ENCODE data around the gene WDR45B. TPM values are rescaled to one million over a fixed set of nuclear protein-coding genes. Genes with fewer than 3 reads are reported as not detected.

WDR45B gene
- total RNA-seq, 4 donors from 2014 or later = 79.3 to 95.9 (median 84.2) TPM

- no peaks in the 10 kb centered on the region for H3K27me3 ChIP-seq
- TF ChIP-seq, protein P1, sequence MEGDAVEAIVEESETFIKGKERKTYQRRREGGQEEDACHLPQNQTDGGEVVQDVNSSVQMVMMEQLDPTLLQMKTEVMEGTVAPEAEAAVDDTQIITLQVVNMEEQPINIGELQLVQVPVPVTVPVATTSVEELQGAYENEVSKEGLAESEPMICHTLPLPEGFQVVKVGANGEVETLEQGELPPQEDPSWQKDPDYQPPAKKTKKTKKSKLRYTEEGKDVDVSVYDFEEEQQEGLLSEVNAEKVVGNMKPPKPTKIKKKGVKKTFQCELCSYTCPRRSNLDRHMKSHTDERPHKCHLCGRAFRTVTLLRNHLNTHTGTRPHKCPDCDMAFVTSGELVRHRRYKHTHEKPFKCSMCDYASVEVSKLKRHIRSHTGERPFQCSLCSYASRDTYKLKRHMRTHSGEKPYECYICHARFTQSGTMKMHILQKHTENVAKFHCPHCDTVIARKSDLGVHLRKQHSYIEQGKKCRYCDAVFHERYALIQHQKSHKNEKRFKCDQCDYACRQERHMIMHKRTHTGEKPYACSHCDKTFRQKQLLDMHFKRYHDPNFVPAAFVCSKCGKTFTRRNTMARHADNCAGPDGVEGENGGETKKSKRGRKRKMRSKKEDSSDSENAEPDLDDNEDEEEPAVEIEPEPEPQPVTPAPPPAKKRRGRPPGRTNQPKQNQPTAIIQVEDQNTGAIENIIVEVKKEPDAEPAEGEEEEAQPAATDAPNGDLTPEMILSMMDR (IDR thresholded peaks at IDR 0.05) = no peak
- peaks cover 25 to 37% of the 10 kb centered on the region in 2 donors for H3K4me1 ChIP-seq
- H3K27ac ChIP-seq = no peak overlapping the region
- H3K36me3 ChIP-seq = peaks cover 0 to 6% of the 10 kb centered on the region in 2 donors
- H3K9me3 ChIP-seq = no peaks in the 10 kb centered on the region
- DNase-seq = no peak
- intact Hi-C loops (cut with DNase I) = no loop called here
- H3K4me3 ChIP-seq (replicated peaks in 1 of 3) = no peak overlapping the region
- 88 to 91% methylated on average over 15 of the region's 15 CpGs for WGBS, 2 donors
Measured at GRCh38 chr17:82567286-82567685, 81.0 kb downstream of the WDR45B start.

- H3K4me1 ChIP-seq = peaks cover 25 to 46% of the 10 kb centered on the region in 2 donors
Measured at GRCh38 chr17:82566129-82566960, 81.9 kb downstream of the WDR45B start.

GRCh38 chr17:82565551-82565950 lies 82.7 kb downstream of the WDR45B start:
- DNase-seq = no peak
- intact Hi-C loops (cut with DNase I) = no loop called here
- Histone ChIP-seq H3K27me3 (no peaks in the 10 kb centered on the region), H3K4me1 (peaks cover 25 to 50% of the 10 kb centered on the region in 2 donors), H3K4me3 (replicated peaks in 1 of 3) (no peak overlapping the region), H3K27ac (no peak overlapping the region), H3K36me3 (no peaks in the 10 kb centered on the region), H3K9me3 (no peaks in the 10 kb centered on the region)
- TF ChIP-seq POLR2A (IDR thresholded peaks at IDR 0.05) = no peak
- TF ChIP-seq, protein P1 (IDR thresholded peaks at IDR 0.05) = no peak
- WGBS, 2 donors = 43 to 54% methylated on average over 1 of the region's 1 CpG

More at GRCh38 chr17:82566129-82566960, 81.9 kb downstream of the WDR45B start:
- Histone ChIP-seq H3K4me3 (replicated peaks in 1 of 3) (no peak overlapping the region), H3K36me3 (no peaks in the 10 kb centered on the region), H3K9me3 (no peaks in the 10 kb centered on the region), H3K27me3 (no peaks in the 10 kb centered on the region), H3K27ac (peak overlapping the region in 1 of 3 donors; percentile 11)
- no peak for TF ChIP-seq POLR2A (IDR thresholded peaks at IDR 0.05)
- TF ChIP-seq, protein P1 (IDR thresholded peaks at IDR 0.05) = no peak
- intact Hi-C loops (cut with DNase I) = no loop called here
- WGBS, 2 donors = 83 to 87% methylated on average over 15 to 18 of the region's 18 CpGs
- DNase-seq = no peak

Small RNAs within 50 kb of the gene (microRNA-seq; reads per million reads assigned to microRNA genes)
- not detected for gene MIR4525

Small RNAs within 50 kb of the gene (small RNA-seq; reads per million reads assigned to genes)
- gene MIR4525 = not detected

Other genes starting within 250 kb of the WDR45B start
- gene HEXD, start 230.1 kb downstream of the WDR45B start, total RNA-seq = 10 to 100 TPM; 33.2 to 72.7 (median 40.9) TPM
- 10 to 100 TPM; 46.5 to 57.5 (median 55.1) TPM for gene OGFOD3, start 229.9 kb downstream of the WDR45B start, total RNA-seq
- 10 to 100 TPM; 51.2 to 66.6 (median 53.6) TPM for gene CYBC1, start 197.7 kb downstream of the WDR45B start, total RNA-seq
- 10 to 100 TPM; 47.5 to 69.7 (median 48.7) TPM for gene NARF, start 189.7 kb downstream of the WDR45B start, total RNA-seq
- gene FOXK2, start 128.7 kb downstream of the WDR45B start, total RNA-seq = 10 to 100 TPM; 30.5 to 43.3 (median 38.8) TPM
- 10 to 100 TPM in 2 of 4 donors, 1 to 10 TPM in 2; 6.2 to 19.3 (median 11.3) TPM for gene RAB40B, start 50.3 kb upstream of the WDR45B start, total RNA-seq
- 100 to 1,000 TPM in 1 of 4 donors, 10 to 100 TPM in 2, 1 to 10 TPM in 1; 9.3 to 122 (median 16.2) TPM for gene FN3KRP, start 68.3 kb upstream of the WDR45B start, total RNA-seq
- 10 to 100 TPM in 3 of 4 donors, 1 to 10 TPM in 1; 7.2 to 13.3 (median 12.0) TPM for gene FN3K, start 87.2 kb upstream of the WDR45B start, total RNA-seq
- 10 to 100 TPM; 72.6 to 85.9 (median 79.6) TPM for gene TBCD, start 103.6 kb upstream of the WDR45B start, total RNA-seq
- gene ZNF750, start 191.6 kb upstream of the WDR45B start, total RNA-seq = 1 to 10 TPM; 3.0 to 6.0 (median 4.5) TPM